ENCODE data around the gene HMOX1. TPM values are rescaled to one million over a fixed set of nuclear protein-coding genes. Genes with fewer than 3 reads are reported as not detected.

HMOX1 gene
- total RNA-seq, 2 donors from 2014 or later: 1.1 to 3.0 TPM

DNA sequence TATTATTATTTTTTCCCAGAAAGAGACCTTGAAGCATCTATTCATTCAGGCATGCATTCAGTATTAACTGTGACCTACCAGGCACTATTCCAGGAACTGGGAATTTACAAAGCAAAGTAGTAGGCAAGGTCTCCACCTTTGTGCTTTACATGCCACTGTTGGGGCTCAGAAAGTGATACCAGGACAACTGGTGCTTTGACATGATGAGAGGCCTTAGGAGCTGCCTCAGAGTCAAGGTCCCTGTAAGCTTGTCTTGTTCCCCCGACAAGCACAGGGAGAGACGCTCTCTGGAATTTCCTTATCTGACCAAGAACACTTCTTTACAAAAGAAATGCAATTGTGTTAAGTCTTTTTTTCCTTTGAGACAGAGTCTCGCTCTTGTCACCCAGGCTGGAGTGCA, 2.3 kb upstream of the HMOX1 start:
- H3K4me3 Mint-ChIP-seq: no peak overlapping the region
- H3K4me1 Mint-ChIP-seq: peaks cover 14% of the 10 kb centered on the region
- H3K9me3 ChIP-seq (ENCODE audit: control insufficient read depth, low read length, poor library complexity, severe bottlenecking): no peaks in the 10 kb centered on the region
- H3K27me3 Mint-ChIP-seq: peaks cover 8% of the 10 kb centered on the region
- ATAC-seq (no peak), DNase-seq (no peak)
- H3K36me3 Mint-ChIP-seq (ENCODE audit: low read depth): no peaks in the 10 kb centered on the region
- no peak overlapping the region for H3K27ac Mint-ChIP-seq

DNA sequence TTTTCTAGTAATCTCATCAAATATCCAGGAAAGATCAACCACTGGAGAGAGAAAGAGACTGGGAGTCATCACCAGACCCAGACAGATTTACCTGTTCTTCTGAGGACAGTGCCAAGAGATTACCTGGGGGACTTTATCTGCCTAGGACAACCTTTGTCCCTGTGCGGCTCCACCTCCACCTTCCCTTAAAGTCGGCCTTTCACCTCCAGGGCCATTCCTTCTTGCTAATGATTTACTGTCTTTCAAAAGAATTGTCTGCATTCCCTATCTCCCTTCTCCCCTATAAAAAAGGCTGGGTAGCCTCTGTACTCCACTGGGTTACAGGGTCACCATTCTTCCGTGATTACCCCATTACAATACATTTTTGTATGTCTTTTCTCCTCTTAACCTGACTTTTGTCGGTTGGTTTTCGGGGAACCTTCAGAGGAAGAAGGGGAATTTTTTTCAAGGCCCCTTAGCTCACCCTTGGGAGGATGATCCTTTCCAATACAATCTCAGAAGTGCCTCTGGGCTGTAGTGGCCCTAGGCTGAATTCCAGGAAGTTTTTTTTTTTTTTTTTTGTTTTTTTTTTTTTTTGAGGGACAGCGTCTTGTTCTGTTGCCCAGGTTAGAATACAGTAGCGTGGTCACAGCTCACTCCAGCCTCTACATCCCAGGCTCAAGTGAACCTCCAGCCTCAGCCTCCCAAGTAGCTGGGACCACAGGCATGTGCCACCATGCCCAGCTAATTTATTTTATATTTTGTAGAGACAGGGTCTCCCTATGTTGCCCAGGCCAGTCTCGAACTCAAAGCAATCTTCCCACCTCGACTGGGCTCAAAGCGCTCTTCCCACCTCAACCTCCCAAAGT, 1.5 kb upstream of the HMOX1 start:
- no peak for ATAC-seq
- H3K4me1 Mint-ChIP-seq: peaks cover 14% of the 10 kb centered on the region
- peak overlapping the region; percentile 80 for H3K4me3 Mint-ChIP-seq

DNA sequence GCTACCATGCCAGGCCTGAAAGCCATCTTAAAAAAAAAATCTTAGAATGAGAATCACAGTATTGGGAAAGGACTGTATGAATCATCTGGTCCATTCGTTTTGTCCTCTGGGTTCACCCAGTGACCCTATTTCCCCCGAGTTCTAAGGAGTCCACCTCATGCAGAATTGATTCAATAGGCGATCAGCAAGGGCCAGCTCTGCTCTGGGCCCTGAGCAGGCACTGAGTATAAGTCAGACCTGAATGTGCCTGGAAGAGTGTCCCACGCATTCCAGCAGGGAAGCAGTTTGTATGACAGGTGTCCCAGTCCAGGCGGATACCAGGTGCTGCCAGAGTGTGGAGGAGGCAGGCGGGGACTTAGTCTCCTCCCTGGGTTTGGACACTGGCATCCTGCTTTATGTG, 883 bp upstream of the HMOX1 start:
- no peaks in the 10 kb centered on the region for H3K36me3 Mint-ChIP-seq (ENCODE audit: low read depth)
- H3K4me3 Mint-ChIP-seq: peak overlapping the region; percentile 80
- DNase-seq (no peak), ATAC-seq (no peak)
- peak overlapping the region; percentile 34 for H3K27ac Mint-ChIP-seq
- peaks cover 14% of the 10 kb centered on the region for H3K4me1 Mint-ChIP-seq
- no peaks in the 10 kb centered on the region for H3K9me3 ChIP-seq (ENCODE audit: control insufficient read depth, low read length, poor library complexity, severe bottlenecking)
- H3K27me3 Mint-ChIP-seq: peaks cover 21% of the 10 kb centered on the region

More for the DNA sequence above, 1.5 kb upstream of the HMOX1 start:
- no peaks in the 10 kb centered on the region for H3K9me3 ChIP-seq (ENCODE audit: control insufficient read depth, low read length, poor library complexity, severe bottlenecking)
- Mint-ChIP-seq H3K36me3 (ENCODE audit: low read depth) (no peaks in the 10 kb centered on the region), H3K27ac (peak overlapping the region; percentile 34), H3K27me3 (peaks cover 16% of the 10 kb centered on the region)
- no peak for DNase-seq

DNA sequence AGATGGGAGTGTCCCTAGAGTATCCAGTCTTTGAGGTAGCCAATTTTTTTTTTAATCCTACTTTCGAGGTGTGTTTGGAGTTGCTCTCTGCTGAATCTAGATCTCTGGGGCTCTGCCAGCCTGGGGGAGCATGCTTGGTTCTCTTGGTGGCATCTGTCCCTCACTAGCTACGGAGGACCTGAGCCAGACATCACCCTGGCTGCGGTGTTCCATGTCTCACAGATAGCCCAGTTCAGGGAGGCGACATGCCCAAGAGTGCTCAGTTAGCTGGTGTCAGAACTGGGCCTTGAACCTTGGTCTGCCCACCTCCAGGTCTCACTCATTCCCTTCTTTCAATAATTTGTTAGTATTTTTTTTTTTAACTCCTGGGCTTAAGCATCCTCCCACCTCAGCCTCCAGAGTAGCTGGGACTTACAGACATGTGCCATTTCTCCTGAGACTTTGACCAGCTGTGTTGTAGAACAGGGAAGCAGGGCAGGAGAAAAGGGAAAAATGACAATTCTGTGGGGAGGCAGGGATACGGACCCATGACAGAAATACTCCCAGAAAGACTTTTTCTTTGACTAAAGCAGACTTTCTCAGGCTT, 621 bp downstream of the HMOX1 start:
- ATAC-seq (no peak), DNase-seq (no peak)
- Mint-ChIP-seq H3K4me1 (peaks cover 14% of the 10 kb centered on the region), H3K36me3 (ENCODE audit: low read depth) (no peaks in the 10 kb centered on the region), H3K27me3 (peaks cover 28% of the 10 kb centered on the region), H3K4me3 (peak overlapping the region; percentile 80), H3K27ac (peak overlapping the region; percentile 11)
- H3K9me3 ChIP-seq (ENCODE audit: control insufficient read depth, low read length, poor library complexity, severe bottlenecking): no peaks in the 10 kb centered on the region

DNA sequence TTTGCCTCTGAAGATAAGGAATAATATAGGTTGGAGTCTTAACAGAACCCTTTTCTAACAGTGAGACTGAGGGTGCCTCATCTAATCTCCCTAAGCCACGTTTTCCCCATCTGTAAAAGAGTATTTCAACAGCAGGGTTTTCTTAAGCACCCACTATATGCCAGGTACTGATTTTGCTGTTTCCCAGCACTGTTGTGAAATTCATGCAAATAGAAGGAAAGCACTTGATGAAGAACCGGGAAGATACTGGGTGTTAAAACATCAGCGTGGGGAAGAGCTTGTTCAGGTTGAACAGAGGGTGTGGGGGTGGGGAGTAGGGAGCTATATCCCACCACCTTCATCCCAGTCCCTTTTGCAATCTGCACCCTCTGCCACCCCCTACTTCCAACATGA, 2.8 kb downstream of the HMOX1 start:
- Mint-ChIP-seq H3K27ac (no peak overlapping the region), H3K27me3 (peaks cover 39% of the 10 kb centered on the region), H3K4me3 (no peak overlapping the region), H3K4me1 (peaks cover 4% of the 10 kb centered on the region), H3K36me3 (ENCODE audit: low read depth) (no peaks in the 10 kb centered on the region)
- DNase-seq: no peak
- H3K9me3 ChIP-seq (ENCODE audit: control insufficient read depth, low read length, poor library complexity, severe bottlenecking): no peaks in the 10 kb centered on the region
- ATAC-seq: no peak

DNA sequence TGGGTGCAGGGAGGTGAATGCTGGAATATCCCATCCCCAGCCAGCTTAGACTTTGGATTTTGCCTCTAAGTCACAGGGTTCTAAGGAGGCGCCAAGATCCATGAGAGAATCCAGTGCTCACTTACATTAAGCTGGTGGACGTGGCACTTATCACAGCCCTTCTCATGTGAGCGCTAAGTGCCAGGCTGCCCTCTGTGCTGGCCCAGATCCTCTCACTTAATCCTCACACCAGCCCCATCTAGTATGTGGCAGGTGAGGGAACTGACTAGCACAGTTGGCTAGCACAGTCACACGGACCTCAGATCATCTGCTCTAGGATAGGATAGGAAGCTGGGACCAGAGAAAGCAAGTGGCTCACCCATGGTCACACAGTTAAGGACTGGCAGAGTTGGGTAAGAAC, 3.6 kb downstream of the HMOX1 start:
- Mint-ChIP-seq H3K4me1 (peaks cover 4% of the 10 kb centered on the region), H3K27ac (no peak overlapping the region), H3K4me3 (no peak overlapping the region), H3K36me3 (ENCODE audit: low read depth) (no peaks in the 10 kb centered on the region), H3K27me3 (peaks cover 39% of the 10 kb centered on the region)
- no peak for DNase-seq
- no peaks in the 10 kb centered on the region for H3K9me3 ChIP-seq (ENCODE audit: control insufficient read depth, low read length, poor library complexity, severe bottlenecking)
- no peak for ATAC-seq

DNA sequence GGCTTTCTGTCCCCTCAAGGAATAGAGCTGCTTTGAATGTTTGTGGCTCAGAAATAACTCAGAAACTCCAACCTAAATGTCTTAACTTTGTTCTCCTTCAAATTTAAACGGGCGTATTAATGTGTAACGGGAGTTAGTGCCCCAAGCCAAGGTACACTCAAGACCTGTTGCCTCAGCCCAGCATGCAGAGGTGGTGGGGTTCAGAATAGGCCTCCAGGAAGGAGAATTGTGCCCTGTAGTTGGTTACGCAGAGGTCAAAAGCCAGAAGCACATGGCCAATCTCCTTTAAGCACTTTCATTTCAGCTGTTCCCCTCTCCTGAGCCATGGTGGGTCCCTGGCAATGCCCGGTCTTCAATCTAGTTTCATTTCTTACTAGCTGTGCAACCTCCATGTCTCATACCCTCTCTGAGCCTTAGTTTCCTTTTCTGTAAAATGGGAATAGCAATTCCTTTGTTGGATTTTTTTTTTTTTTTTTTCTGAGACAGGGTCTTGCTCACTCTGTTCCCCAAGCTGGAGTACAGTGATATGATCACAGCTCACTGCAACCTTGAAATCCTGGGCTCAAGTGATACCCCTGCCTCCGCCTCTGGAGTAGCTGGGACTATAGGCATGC, 4.2 kb downstream of the HMOX1 start:
- Mint-ChIP-seq H3K4me1 (peaks cover 4% of the 10 kb centered on the region), H3K4me3 (no peak overlapping the region), H3K27ac (no peak overlapping the region), H3K36me3 (ENCODE audit: low read depth) (peaks cover 2% of the 10 kb centered on the region), H3K27me3 (peaks cover 39% of the 10 kb centered on the region)
- no peaks in the 10 kb centered on the region for H3K9me3 ChIP-seq (ENCODE audit: control insufficient read depth, low read length, poor library complexity, severe bottlenecking)
- DNase-seq (no peak), ATAC-seq (no peak)

DNA sequence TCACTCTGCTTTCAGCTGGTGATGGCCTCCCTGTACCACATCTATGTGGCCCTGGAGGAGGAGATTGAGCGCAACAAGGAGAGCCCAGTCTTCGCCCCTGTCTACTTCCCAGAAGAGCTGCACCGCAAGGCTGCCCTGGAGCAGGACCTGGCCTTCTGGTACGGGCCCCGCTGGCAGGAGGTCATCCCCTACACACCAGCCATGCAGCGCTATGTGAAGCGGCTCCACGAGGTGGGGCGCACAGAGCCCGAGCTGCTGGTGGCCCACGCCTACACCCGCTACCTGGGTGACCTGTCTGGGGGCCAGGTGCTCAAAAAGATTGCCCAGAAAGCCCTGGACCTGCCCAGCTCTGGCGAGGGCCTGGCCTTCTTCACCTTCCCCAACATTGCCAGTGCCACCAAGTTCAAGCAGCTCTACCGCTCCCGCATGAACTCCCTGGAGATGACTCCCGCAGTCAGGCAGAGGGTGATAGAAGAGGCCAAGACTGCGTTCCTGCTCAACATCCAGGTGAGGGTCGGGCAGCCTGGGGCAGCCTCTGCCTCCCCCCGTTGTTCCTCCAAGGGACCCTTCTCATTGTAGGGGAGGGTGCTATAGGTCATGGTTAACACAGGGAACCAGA, 5.9 kb downstream of the HMOX1 start:
- ATAC-seq (no peak), DNase-seq (no peak)
- H3K9me3 ChIP-seq (ENCODE audit: control insufficient read depth, low read length, poor library complexity, severe bottlenecking): no peaks in the 10 kb centered on the region
- Mint-ChIP-seq H3K4me1 (no peaks in the 10 kb centered on the region), H3K27ac (peak overlapping the region; percentile 27), H3K27me3 (peaks cover 39% of the 10 kb centered on the region), H3K4me3 (no peak overlapping the region), H3K36me3 (ENCODE audit: low read depth) (peaks cover 2% of the 10 kb centered on the region)

DNA sequence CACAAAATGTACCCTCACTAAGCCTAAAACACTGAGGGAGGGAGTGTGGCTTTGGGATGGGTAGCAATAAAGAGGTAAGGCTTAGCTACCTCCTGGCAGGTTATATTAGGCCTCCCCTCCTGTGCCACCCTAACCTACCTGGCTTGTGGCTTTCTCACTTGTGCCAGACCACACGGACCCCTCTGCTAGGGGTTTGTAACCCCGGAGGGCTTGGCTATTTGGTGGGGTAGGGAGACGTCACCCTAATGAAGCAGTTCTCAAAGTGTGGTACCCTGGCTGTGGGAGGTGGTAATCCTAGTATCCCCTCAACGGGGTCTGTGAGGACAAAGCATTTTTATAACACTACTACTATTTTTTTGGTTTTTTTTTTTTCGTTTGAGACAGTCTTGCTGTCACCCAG, 10.0 kb downstream of the HMOX1 start:
- Mint-ChIP-seq H3K4me3 (no peak overlapping the region), H3K4me1 (no peaks in the 10 kb centered on the region), H3K36me3 (ENCODE audit: low read depth) (peaks cover 2% of the 10 kb centered on the region), H3K27me3 (peaks cover 20% of the 10 kb centered on the region), H3K27ac (no peak overlapping the region)
- no peak for DNase-seq
- no peaks in the 10 kb centered on the region for H3K9me3 ChIP-seq (ENCODE audit: control insufficient read depth, low read length, poor library complexity, severe bottlenecking)
- no peak for ATAC-seq

DNA sequence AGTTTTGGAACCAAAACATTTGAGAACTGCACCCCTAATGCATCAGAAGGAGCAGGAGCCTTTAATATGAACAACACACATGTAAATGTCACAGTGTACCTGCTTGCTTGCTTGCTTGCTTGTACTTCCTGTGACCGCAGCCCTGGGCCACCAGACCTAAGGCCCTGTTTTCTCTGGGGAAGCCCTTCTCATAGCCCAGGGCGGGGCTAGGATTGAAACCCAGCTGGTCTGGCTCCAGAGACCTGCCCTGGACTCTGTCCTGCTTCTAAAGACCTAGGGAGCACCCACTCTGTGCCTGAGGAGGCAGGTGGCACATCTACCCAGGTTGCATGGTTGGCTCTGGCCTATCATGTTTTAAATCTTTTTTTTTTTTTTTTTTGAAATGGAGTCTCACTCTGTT, 11.5 kb downstream of the HMOX1 start:
- no peak for ATAC-seq
- peaks cover 2% of the 10 kb centered on the region for H3K36me3 Mint-ChIP-seq (ENCODE audit: low read depth)
- no peaks in the 10 kb centered on the region for H3K4me1 Mint-ChIP-seq

DNA sequence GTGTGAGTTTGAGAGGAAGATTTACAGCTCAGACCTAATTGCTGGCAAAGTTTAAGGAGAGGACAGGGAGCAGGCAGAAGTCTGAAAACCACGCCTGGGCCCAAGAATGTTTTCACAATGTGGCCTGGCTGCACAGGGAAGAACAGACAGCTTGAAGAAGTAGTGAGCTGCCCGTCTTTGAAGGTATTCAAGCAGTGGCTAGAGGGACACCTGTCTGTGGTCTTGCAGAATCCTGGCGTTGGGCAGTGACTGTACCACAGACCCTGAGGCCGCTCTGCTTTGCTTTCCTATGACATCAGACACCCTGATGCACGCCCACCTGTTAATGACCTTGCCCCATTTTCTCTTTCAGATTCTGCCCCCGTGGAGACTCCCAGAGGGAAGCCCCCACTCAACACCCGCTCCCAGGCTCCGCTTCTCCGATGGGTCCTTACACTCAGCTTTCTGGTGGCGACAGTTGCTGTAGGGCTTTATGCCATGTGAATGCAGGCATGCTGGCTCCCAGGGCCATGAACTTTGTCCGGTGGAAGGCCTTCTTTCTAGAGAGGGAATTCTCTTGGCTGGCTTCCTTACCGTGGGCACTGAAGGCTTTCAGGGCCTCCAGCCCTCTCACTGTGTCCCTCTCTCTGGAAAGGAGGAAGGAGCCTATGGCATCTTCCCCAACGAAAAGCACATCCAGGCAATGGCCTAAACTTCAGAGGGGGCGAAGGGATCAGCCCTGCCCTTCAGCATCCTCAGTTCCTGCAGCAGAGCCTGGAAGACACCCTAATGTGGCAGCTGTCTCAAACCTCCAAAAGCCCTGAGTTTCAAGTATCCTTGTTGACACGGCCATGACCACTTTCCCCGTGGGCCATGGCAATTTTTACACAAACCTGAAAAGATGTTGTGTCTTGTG, 12.5 kb downstream of the HMOX1 start:
- ATAC-seq: no peak
- H3K9me3 ChIP-seq (ENCODE audit: control insufficient read depth, low read length, poor library complexity, severe bottlenecking): no peaks in the 10 kb centered on the region
- no peak overlapping the region for H3K4me3 Mint-ChIP-seq
- no peak overlapping the region for H3K27ac Mint-ChIP-seq
- DNase-seq: no peak
- peaks cover 4% of the 10 kb centered on the region for H3K27me3 Mint-ChIP-seq
- no peaks in the 10 kb centered on the region for H3K4me1 Mint-ChIP-seq
- peaks cover 2% of the 10 kb centered on the region for H3K36me3 Mint-ChIP-seq (ENCODE audit: low read depth)

More for the DNA sequence above, 11.5 kb downstream of the HMOX1 start:
- peaks cover 7% of the 10 kb centered on the region for H3K27me3 Mint-ChIP-seq
- no peaks in the 10 kb centered on the region for H3K9me3 ChIP-seq (ENCODE audit: control insufficient read depth, low read length, poor library complexity, severe bottlenecking)
- H3K27ac Mint-ChIP-seq: no peak overlapping the region
- no peak overlapping the region for H3K4me3 Mint-ChIP-seq
- DNase-seq: no peak

DNA sequence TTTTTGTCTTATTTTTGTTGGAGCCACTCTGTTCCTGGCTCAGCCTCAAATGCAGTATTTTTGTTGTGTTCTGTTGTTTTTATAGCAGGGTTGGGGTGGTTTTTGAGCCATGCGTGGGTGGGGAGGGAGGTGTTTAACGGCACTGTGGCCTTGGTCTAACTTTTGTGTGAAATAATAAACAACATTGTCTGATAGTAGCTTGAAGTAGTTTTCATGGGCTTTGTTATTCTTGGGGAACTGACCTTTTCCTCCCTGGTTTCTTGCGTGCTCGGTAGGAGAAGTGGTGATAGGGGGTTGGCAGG, 13.1 kb downstream of the HMOX1 start:
- peaks cover 4% of the 10 kb centered on the region for H3K27me3 Mint-ChIP-seq
- no peak for ATAC-seq
- no peaks in the 10 kb centered on the region for H3K9me3 ChIP-seq (ENCODE audit: control insufficient read depth, low read length, poor library complexity, severe bottlenecking)

More for the DNA sequence above, 13.1 kb downstream of the HMOX1 start:
- H3K4me1 Mint-ChIP-seq: no peaks in the 10 kb centered on the region
- no peak overlapping the region for H3K27ac Mint-ChIP-seq
- no peak for DNase-seq
- H3K4me3 Mint-ChIP-seq: no peak overlapping the region
- H3K36me3 Mint-ChIP-seq (ENCODE audit: low read depth): peaks cover 2% of the 10 kb centered on the region

Data from T-helper 17 cell (primary cell).